Thymus (tissue), 14 donors: Measurements from ENCODE around the gene SLC28A1. TPM values are rescaled to one million over a fixed set of nuclear protein-coding genes. Genes with fewer than 3 reads are reported as not detected.

Source experiments
- DNase-seq, 9 donors: peaks; one replicate each; pipeline ENCODE4 v3.0.0-alpha.2; 2013; ENCODE audit warnings: low spot score in 9 of 9, low read depth in 6 of 9, missing footprints in 1 of 9
- H3K27ac ChIP-seq, 2 donors: one replicate each; pipeline ENCODE4 v1.5.1; 2013; ENCODE audit warnings: control low read depth in 1 of 2, low read depth in 1 of 2, low read length in 1 of 2, mild to moderate bottlenecking in 1 of 2, moderate library complexity in 1 of 2
- H3K27me3 ChIP-seq, 2 donors: one replicate each; pipeline ENCODE4 v1.5.1; 2013; ENCODE audit warnings: low read length in 1 of 2; ENCODE audit not compliant: control insufficient read depth in 2 of 2, insufficient read depth in 1 of 2
- H3K36me3 ChIP-seq, 2 donors: one replicate each; pipeline ENCODE4 v1.5.1; 2013; ENCODE audit warnings: low read length in 1 of 2, mild to moderate bottlenecking in 1 of 2, moderate library complexity in 1 of 2; ENCODE audit not compliant: control insufficient read depth in 2 of 2, insufficient read depth in 2 of 2
- H3K4me1 ChIP-seq, 2 donors: one replicate each; pipeline ENCODE4 v1.5.1; 2013; ENCODE audit warnings: low read length in 2 of 2; ENCODE audit not compliant: control insufficient read depth in 2 of 2, insufficient read depth in 2 of 2
- H3K4me3 ChIP-seq, 2 donors: one replicate each; pipeline ENCODE4 v1.5.1; 2013; ENCODE audit warnings: low read length in 2 of 2, control low read depth in 1 of 2, mild to moderate bottlenecking in 1 of 2
- H3K9me3 ChIP-seq, 2 donors: one replicate each; pipeline ENCODE4 v1.5.1; 2013; ENCODE audit warnings: low read length in 1 of 2, mild to moderate bottlenecking in 1 of 2; ENCODE audit not compliant: control insufficient read depth in 2 of 2, insufficient read depth in 1 of 2
- WGBS: extraction: QIAGEN DNeasy Blood & Tissue Kit; methylation state at CpG from one replicate; pipeline ENCODE4 v1.1.7; 2013; 5-methylcytosine and 5-hydroxymethylcytosine counted together
- long read RNA-seq, 10 donors: transcript quantifications; one replicate each; lab custom pipeline, GENCODE V29; 2026
- polyA plus RNA-seq: library from polyadenylated mRNA; stranded (reverse); fragments of 200-250 nt; gene quantifications from one replicate; pipeline ENCODE4 v1.2.3, GENCODE V29; 2013
- total RNA-seq: library from RNA; stranded (reverse); fragments of 120-200 nt; gene quantifications from one replicate; pipeline ENCODE4 v1.2.4, GENCODE V29; 2013
- donor health status: healthy.

The SLC28A1 gene
- total RNA-seq (0.05 TPM), polyA plus RNA-seq (0.18 TPM)
- long read RNA-seq, donor 1 = 0 reads
- long read RNA-seq, donor 2 = 0 reads
- long read RNA-seq, donor 3 = 0 reads
- long read RNA-seq, donor 4 = 0 reads
- long read RNA-seq, donor 5 = 0 reads
- long read RNA-seq, donor 6 = 0 reads
- long read RNA-seq, donor 7 = 0 reads
- long read RNA-seq, donor 8 = 0 reads
- long read RNA-seq, donor 9 = 0 reads
- long read RNA-seq, donor 10 = 0 reads

GRCh38 chr15:84883916-84884781 lies at the start of gene SLC28A1:
Gene SLC28A1 (plus strand): TSS chr15:84884662. CDS start chr15:84887761, 3,099 bp downstream.
- H3K36me3 ChIP-seq = no peaks in the 10 kb centered on the region
- 92% methylated on average over 11 of the region's 11 CpGs for WGBS

GRCh38 chr15:84834969-84835368 lies 49.5 kb upstream of the SLC28A1 start:
- DNase-seq = no peak
- 98% methylated on average over 5 of the region's 5 CpGs for WGBS
- Histone ChIP-seq H3K36me3 (no peaks in the 10 kb centered on the region), H3K27me3 (no peaks in the 10 kb centered on the region), H3K27ac (no peak overlapping the region), H3K4me3 (no peak overlapping the region), H3K4me1 (no peaks in the 10 kb centered on the region), H3K9me3 (no peaks in the 10 kb centered on the region)

More at GRCh38 chr15:84883916-84884781, at the start of gene SLC28A1:
- Histone ChIP-seq H3K27ac (no peak within 1 kb of the TSS), H3K9me3 (no peaks in the 10 kb centered on the region), H3K4me3 (no peak within 1 kb of the TSS), H3K4me1 (no peaks in the 10 kb centered on the region), H3K27me3 (no peaks in the 10 kb centered on the region)
- DNase-seq = no peak

GRCh38 chr15:84835661-84836337 lies 48.7 kb upstream of the SLC28A1 start:
- no peak overlapping the region for H3K4me3 ChIP-seq
- H3K36me3 ChIP-seq = no peaks in the 10 kb centered on the region
- H3K4me1 ChIP-seq = no peaks in the 10 kb centered on the region
- no peak overlapping the region for H3K27ac ChIP-seq
- H3K27me3 ChIP-seq = no peaks in the 10 kb centered on the region
- no peak for DNase-seq
- H3K9me3 ChIP-seq = no peaks in the 10 kb centered on the region
- 88% methylated on average over 5 of the region's 5 CpGs for WGBS

GRCh38 chr15:84836844-84837243 lies 47.6 kb upstream of the SLC28A1 start:
- Histone ChIP-seq H3K27me3 (no peaks in the 10 kb centered on the region), H3K36me3 (no peaks in the 10 kb centered on the region), H3K4me1 (no peaks in the 10 kb centered on the region), H3K27ac (no peak overlapping the region), H3K9me3 (no peaks in the 10 kb centered on the region), H3K4me3 (no peak overlapping the region)
- WGBS = 93% methylated on average over 1 of the region's 1 CpG
- DNase-seq = no peak

- DNase-seq = no peak
- Histone ChIP-seq H3K36me3 (no peaks in the 10 kb centered on the region), H3K27ac (no peak overlapping the region), H3K4me3 (no peak overlapping the region), H3K4me1 (no peaks in the 10 kb centered on the region), H3K27me3 (no peaks in the 10 kb centered on the region), H3K9me3 (no peaks in the 10 kb centered on the region)
- 98% methylated on average over 23 of the region's 23 CpGs for WGBS
Measured at GRCh38 chr15:84839714-84840113, 44.7 kb upstream of the SLC28A1 start.

GRCh38 chr15:84840255-84840654 lies 44.2 kb upstream of the SLC28A1 start:
- 95% methylated on average over 10 of the region's 10 CpGs for WGBS
- H3K9me3 ChIP-seq = no peaks in the 10 kb centered on the region
- H3K27me3 ChIP-seq = no peaks in the 10 kb centered on the region
- no peaks in the 10 kb centered on the region for H3K4me1 ChIP-seq
- no peaks in the 10 kb centered on the region for H3K36me3 ChIP-seq
- DNase-seq = no peak
- no peak overlapping the region for H3K4me3 ChIP-seq
- no peak overlapping the region for H3K27ac ChIP-seq

- Histone ChIP-seq H3K4me3 (no peak overlapping the region), H3K4me1 (no peaks in the 10 kb centered on the region), H3K27ac (no peak overlapping the region), H3K27me3 (no peaks in the 10 kb centered on the region), H3K36me3 (no peaks in the 10 kb centered on the region), H3K9me3 (no peaks in the 10 kb centered on the region)
- 93% methylated on average over 12 of the region's 12 CpGs for WGBS
- DNase-seq = no peak
Measured at GRCh38 chr15:84840741-84841429, 43.6 kb upstream of the SLC28A1 start.

- Histone ChIP-seq H3K36me3 (no peaks in the 10 kb centered on the region), H3K27me3 (no peaks in the 10 kb centered on the region), H3K4me1 (no peaks in the 10 kb centered on the region), H3K27ac (no peak overlapping the region), H3K4me3 (no peak overlapping the region), H3K9me3 (peaks cover 0 to 8% of the 10 kb centered on the region in 2 donors)
- no peak for DNase-seq
- 100% methylated on average over 1 of the region's 1 CpG for WGBS
Measured at GRCh38 chr15:84842781-84843180, 41.7 kb upstream of the SLC28A1 start.
